Panc1 (cell line): ENCODE results near the gene TFDP1. TPM values are rescaled to one million over a fixed set of nuclear protein-coding genes. Genes with fewer than 3 reads are reported as not detected.

Source experiments
- ATAC-seq: fragments of 200-7000 bp; cut with Tn5 transposase; 2 replicates; pipeline ENCODE4 v1.9.1; 2020; ENCODE audit warnings: mild to moderate bottlenecking, moderate library complexity
- BruUV-seq: library from RNA; stranded (reverse); fragments of 400-500 nt; replicated peaks from 2 replicates; lab custom pipeline; 2021; lab: Mats Ljungman, UMichigan
- CTCF ChIA-PET: fragments of 300-600 bp; sonication (Branson Sonifier 250); formaldehyde crosslinking; loops from one replicate; lab custom pipeline; 2022; ENCODE audit warnings: antibody characterized with exemption; lab: Charles Lee
- POLR2A ChIA-PET: fragments of 300-600 bp; sonication (Branson Sonifier 250); formaldehyde crosslinking; loops from one replicate; lab custom pipeline; 2022; ENCODE audit warnings: antibody characterized with exemption; lab: Charles Lee
- DNase-seq: peaks from one replicate; pipeline ENCODE4 v3.0.0-alpha.2; 2010; ENCODE audit warnings: low read depth, low spot score
- H3K27ac ChIP-seq: 2 replicates; pipeline ENCODE4 v1.5.1; 2011; ENCODE audit warnings: mild to moderate bottlenecking, low read length, inconsistent platforms
- H3K27me3 ChIP-seq: fragments of 200-500 bp; sonication (Bioruptor generic); 2 replicates; pipeline ENCODE4 v1.6.0; 2014; ENCODE audit warnings: low read length, inconsistent platforms; ENCODE audit not compliant: control insufficient read depth, insufficient read depth
- H3K36me3 ChIP-seq: fragments of 200-500 bp; sonication (Bioruptor generic); 2 replicates; pipeline ENCODE4 v1.5.1; 2014; ENCODE audit warnings: inconsistent platforms, mild to moderate bottlenecking, low read length, moderate library complexity; ENCODE audit not compliant: control insufficient read depth, insufficient read depth
- H3K4me1 ChIP-seq: 2 replicates; pipeline ENCODE4 v1.5.1; 2011; ENCODE audit warnings: inconsistent platforms, mild to moderate bottlenecking, low read length, moderate library complexity; ENCODE audit not compliant: control insufficient read depth, insufficient read depth
- H3K4me3 ChIP-seq, 2 experiments: 2 replicates each; pipeline ENCODE4 v1.5.1; 2011 to 2012; ENCODE audit warnings: low read depth in 2 of 2, low read length in 2 of 2, mild to moderate bottlenecking in 2 of 2, inconsistent platforms in 1 of 2, moderate library complexity in 1 of 2
- H3K9me3 ChIP-seq: fragments of 200-500 bp; sonication (Bioruptor generic); 2 replicates; pipeline ENCODE4 v1.5.1; 2014; ENCODE audit warnings: low read depth, mild to moderate bottlenecking, inconsistent platforms, low read length, moderate library complexity; ENCODE audit not compliant: control insufficient read depth, insufficient read depth
- CTCF ChIP-seq: fragments of 450-650 bp; IDR thresholded peaks from 2 replicates; pipeline ENCODE4 v1.5.1; 2017; ENCODE audit warnings: mild to moderate bottlenecking
- POLR2AphosphoS5 ChIP-seq: IDR thresholded peaks from 2 replicates; pipeline ENCODE4 v1.6.1; 2012; ENCODE audit warnings: mild to moderate bottlenecking, low read depth, low read length, moderate library complexity
- REST ChIP-seq, 2 experiments: IDR thresholded peaks; 2 replicates each; pipeline ENCODE4 v1.6.1; 2011 to 2012; ENCODE audit warnings: low read depth in 2 of 2, control low read depth in 1 of 2, low read length in 1 of 2, mild to moderate bottlenecking in 1 of 2, moderate library complexity in 1 of 2; ENCODE audit not compliant: insufficient read depth in 1 of 2
- SIN3A ChIP-seq: IDR thresholded peaks from 2 replicates; pipeline ENCODE4 v1.6.1; 2012; ENCODE audit warnings: low read depth, mild to moderate bottlenecking, low read length, moderate library complexity, borderline replicate concordance; ENCODE audit not compliant: insufficient read depth
- TCF7L2 ChIP-seq: IDR thresholded peaks from 2 replicates; pipeline ENCODE4 v1.6.1; 2011; ENCODE audit warnings: mild to moderate bottlenecking, low read depth, low read length, inconsistent platforms
- in situ Hi-C: cut with HindIII; loops from 2 replicates; pipeline ENCODE4 v1.10.0; 2016; ENCODE audit warnings: low sequenced_read_pairs, low pct_unique_long_range_greater_than_20kb
- intact Hi-C: fragments of 100-400 bp; cut with micrococcal nuclease; formaldehyde crosslinking; loops from one replicate; pipeline ENCODE4 v1.10.0; 2022; ENCODE audit not compliant: unreplicated experiment
- total RNA-seq: library from RNA; stranded (reverse); gene quantifications from one replicate; pipeline ENCODE4 v1.2.1, GENCODE V29; 2021; ENCODE audit not compliant: unreplicated experiment

Gene TFDP1
- total RNA-seq, 1 experiment from 2014 or later: 91.6 TPM

- TF ChIP-seq CTCF (no peak), SIN3A (no peak), REST (IDR thresholded peaks at IDR 0.05; ENCODE audit: insufficient read depth in 1 of 2, low read depth in 2 of 2, low read length in 1 of 2) (no peak), TCF7L2 (no peak), POLR2AphosphoS5 (no peak)
Measured at GRCh38 chr13:113636266-113636963, 51.9 kb downstream of the TFDP1 start.

GRCh38 chr13:113637262-113638160, 53.0 kb downstream of the TFDP1 start:
- no TSS peak for BruUV-seq
- ChIA-PET CTCF (no interaction called here), POLR2A (no interaction called here)
- DNase-seq (no peak), ATAC-seq (no peak)
- Histone ChIP-seq H3K27ac (no peak overlapping the region), H3K27me3 (no peaks in the 10 kb centered on the region), H3K36me3 (peaks cover 6% of the 10 kb centered on the region; the same call in 1 of the 2 replicates), H3K4me3 (no peak overlapping the region), H3K9me3 (no peaks in the 10 kb centered on the region), H3K4me1 (no peaks in the 10 kb centered on the region)
- intact Hi-C loops: no loop called here
- TF ChIP-seq SIN3A: no peak
- no peak for TF ChIP-seq POLR2AphosphoS5
- no peak for TF ChIP-seq CTCF
- TF ChIP-seq TCF7L2: no peak
- TF ChIP-seq REST (IDR thresholded peaks at IDR 0.05; ENCODE audit: insufficient read depth in 1 of 2, low read depth in 2 of 2, low read length in 1 of 2): no peak
- in situ Hi-C loops: no loop called here

More at GRCh38 chr13:113636266-113636963, 51.9 kb downstream of the TFDP1 start:
- no peaks in the 10 kb centered on the region for H3K27me3 ChIP-seq
- no peaks in the 10 kb centered on the region for H3K9me3 ChIP-seq
- peaks cover 6% of the 10 kb centered on the region; the same call in 1 of the 2 replicates for H3K36me3 ChIP-seq
- no peaks in the 10 kb centered on the region for H3K4me1 ChIP-seq
- DNase-seq (no peak), ATAC-seq (no peak)
- no TSS peak for BruUV-seq
- no peak overlapping the region for H3K4me3 ChIP-seq
- no peak overlapping the region for H3K27ac ChIP-seq
- in situ Hi-C loops (no loop called here), intact Hi-C loops (no loop called here)
- ChIA-PET POLR2A (no interaction called here), CTCF (no interaction called here)
